Gastroesophageal sphincter (tissue), 3 donors: ENCODE results near the gene PRKD1.

Experiments used
- EP300 ChIP-seq: sonication (generic); formaldehyde crosslinking; IDR thresholded peaks from one replicate; pipeline ENCODE4 v1.6.1; 2017; ENCODE audit warnings: antibody characterized with exemption, mild to moderate bottlenecking
- POLR2A ChIP-seq, 2 donors: fragments of 450-650 bp; IDR thresholded peaks; one replicate each; pipeline ENCODE4 v1.6.1; 2017; ENCODE audit warnings: antibody characterized with exemption in 2 of 2, mild to moderate bottlenecking in 2 of 2, moderate library complexity in 1 of 2
- TF ChIP-seq, protein P1 (sequence below), 4 experiments: fragments of 200-600 bp in 2 of 4; fragments of 450-650 bp in 2 of 4; sonication (generic) in 1 of 4; IDR thresholded peaks; one replicate each; pipeline ENCODE4 v1.5.1; 2017 to 2019; ENCODE audit warnings: antibody characterized with exemption in 4 of 4, mild to moderate bottlenecking in 2 of 4, moderate library complexity in 2 of 4

GRCh38 chr14:29857551-29857950, 70.1 kb downstream of the PRKD1 start:
- TF ChIP-seq EP300 (no peak), POLR2A (IDR thresholded peaks at IDR 0.05) (no peak)
- TF ChIP-seq, protein P1, sequence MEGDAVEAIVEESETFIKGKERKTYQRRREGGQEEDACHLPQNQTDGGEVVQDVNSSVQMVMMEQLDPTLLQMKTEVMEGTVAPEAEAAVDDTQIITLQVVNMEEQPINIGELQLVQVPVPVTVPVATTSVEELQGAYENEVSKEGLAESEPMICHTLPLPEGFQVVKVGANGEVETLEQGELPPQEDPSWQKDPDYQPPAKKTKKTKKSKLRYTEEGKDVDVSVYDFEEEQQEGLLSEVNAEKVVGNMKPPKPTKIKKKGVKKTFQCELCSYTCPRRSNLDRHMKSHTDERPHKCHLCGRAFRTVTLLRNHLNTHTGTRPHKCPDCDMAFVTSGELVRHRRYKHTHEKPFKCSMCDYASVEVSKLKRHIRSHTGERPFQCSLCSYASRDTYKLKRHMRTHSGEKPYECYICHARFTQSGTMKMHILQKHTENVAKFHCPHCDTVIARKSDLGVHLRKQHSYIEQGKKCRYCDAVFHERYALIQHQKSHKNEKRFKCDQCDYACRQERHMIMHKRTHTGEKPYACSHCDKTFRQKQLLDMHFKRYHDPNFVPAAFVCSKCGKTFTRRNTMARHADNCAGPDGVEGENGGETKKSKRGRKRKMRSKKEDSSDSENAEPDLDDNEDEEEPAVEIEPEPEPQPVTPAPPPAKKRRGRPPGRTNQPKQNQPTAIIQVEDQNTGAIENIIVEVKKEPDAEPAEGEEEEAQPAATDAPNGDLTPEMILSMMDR (IDR thresholded peaks at IDR 0.05), result no peak
